ENCODE measurements around the gene GINS2. TPM values are rescaled to one million over a fixed set of nuclear protein-coding genes. Genes with fewer than 3 reads are reported as not detected.
A peak's percentile ranks its signal among the peaks of the same experiment; 100 is the strongest.

GINS2 gene
- polyA plus RNA-seq, 1 of the 3 experiments (the other 2 are of a cell fraction): 9.0 TPM

DNA sequence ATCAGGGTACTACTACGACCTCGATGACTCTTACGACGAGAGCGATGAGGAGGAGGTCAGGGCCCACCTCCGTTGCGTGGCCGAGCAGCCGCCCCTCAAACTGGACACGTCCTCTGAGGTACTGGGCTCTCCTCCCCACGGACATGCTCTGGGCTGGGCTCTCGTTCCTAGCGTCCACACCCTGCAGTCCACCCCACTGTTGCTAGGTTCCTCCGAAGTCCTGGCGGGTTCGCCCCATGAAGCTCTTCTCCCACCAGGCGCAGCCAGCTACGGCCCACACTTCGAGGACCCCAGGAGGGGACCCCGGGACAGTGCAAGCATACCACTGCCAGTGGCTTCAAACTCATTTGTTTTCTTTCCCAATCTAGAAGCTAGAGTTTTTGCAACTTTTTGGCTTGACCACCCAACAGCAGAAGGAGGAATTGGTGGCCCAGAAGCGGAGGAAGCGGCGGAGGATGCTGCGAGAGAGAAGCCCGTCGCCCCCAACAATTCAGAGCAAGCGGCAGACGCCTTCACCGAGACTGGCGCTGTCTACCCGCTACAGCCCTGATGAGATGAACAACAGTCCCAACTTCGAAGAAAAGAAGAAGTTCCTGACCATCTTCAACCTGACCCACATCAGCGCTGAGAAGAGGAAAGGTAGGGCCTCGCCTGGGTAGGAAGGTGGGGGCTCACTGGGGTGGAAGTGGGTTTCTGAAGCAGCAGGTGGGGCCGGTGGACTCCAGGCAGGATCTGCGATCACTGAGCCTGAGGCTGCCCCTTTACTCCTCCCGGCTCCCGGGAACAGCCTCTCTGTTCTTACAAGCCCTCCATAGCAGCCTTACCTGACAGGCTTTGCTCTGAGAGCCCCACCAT, 25.6 kb downstream of the GINS2 start:
- Histone ChIP-seq H3K4me2 (no peak overlapping the region), H3K9me3 (no peaks in the 10 kb centered on the region), H2AFZ (ENCODE audit: low read depth) (no peak overlapping the region), H3K9ac (no peak overlapping the region), H3K79me2 (ENCODE audit: insufficient read depth) (no peaks in the 10 kb centered on the region), H3K9me2 (no peaks in the 10 kb centered on the region), H3K4me3 (ENCODE audit: low read depth in 2 of 2, low read length in 1 of 2) (no peak overlapping the region), H3K27me3 (ENCODE audit: insufficient read depth) (no peaks in the 10 kb centered on the region), H3K4me1 (ENCODE audit: control insufficient read depth in 1 of 2, insufficient read depth in 2 of 2, low read depth in 1 of 2, low read length in 1 of 2) (peaks cover 0 to 37% of the 10 kb centered on the region in 2 experiments; a peak in 1 of 4 replicates), H3F3A (replicated peaks; ENCODE audit: insufficient read depth) (no peaks in the 10 kb centered on the region), H3K36me3 (replicated peaks in 1 of 2; ENCODE audit: control insufficient read depth in 1 of 2, insufficient read depth in 2 of 2, low read length in 1 of 2) (peaks cover 19 to 88% of the 10 kb centered on the region in 2 experiments), H4K20me1 (ENCODE audit: insufficient read depth) (peaks cover 4% of the 10 kb centered on the region; the same call in 1 of the 2 replicates), H3K27ac (ENCODE audit: low read depth in 2 of 2, low read length in 1 of 2) (peak overlapping the region in 1 of 2 experiments; percentile 48; a peak in 2 of 4 replicates)
- no peak for DNase-seq
- CTCF ChIA-PET: interaction anchor here (1.1 to 7.9 kb wide), 3 partner anchors 12 to 53 kb away, joined by 3 to 91 read pairs (median 3); no protein-coding TSS in a partner anchor
- WGBS (ENCODE audit: low lambda C conversion rate): 93% methylated on average over 34 of the region's 38 CpGs
- TF ChIP-seq RFX5 (IDR thresholded peaks at IDR 0.05; ENCODE audit: low read length): no peak
- no peak for TF ChIP-seq FOXM1 (IDR thresholded peaks at IDR 0.05; ENCODE audit: low read depth)
- TF ChIP-seq TEAD4 (IDR thresholded peaks at IDR 0.05; ENCODE audit: borderline replicate concordance, insufficient read depth): no peak
- TF ChIP-seq RAD21 (IDR thresholded peaks at IDR 0.05; ENCODE audit: low read length): no peak
- TF ChIP-seq EP300 (IDR thresholded peaks at IDR 0.05; ENCODE audit: borderline replicate concordance in 1 of 2, low read depth in 1 of 2, low read length in 1 of 2): no peak
- no peak for TF ChIP-seq MEF2A (IDR thresholded peaks at IDR 0.05; ENCODE audit: borderline replicate concordance, low read depth)
- no peak for TF ChIP-seq TAF1 (IDR thresholded peaks at IDR 0.05; ENCODE audit: borderline replicate concordance, low read depth, low read length)
- no peak for TF ChIP-seq GABPA (IDR thresholded peaks at IDR 0.05; ENCODE audit: low read depth)
- TF ChIP-seq, protein P1, sequence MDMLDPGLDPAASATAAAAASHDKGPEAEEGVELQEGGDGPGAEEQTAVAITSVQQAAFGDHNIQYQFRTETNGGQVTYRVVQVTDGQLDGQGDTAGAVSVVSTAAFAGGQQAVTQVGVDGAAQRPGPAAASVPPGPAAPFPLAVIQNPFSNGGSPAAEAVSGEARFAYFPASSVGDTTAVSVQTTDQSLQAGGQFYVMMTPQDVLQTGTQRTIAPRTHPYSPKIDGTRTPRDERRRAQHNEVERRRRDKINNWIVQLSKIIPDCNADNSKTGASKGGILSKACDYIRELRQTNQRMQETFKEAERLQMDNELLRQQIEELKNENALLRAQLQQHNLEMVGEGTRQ (IDR thresholded peaks at IDR 0.05; ENCODE audit: borderline replicate concordance, low read depth, low read length): no peak
- no peak for TF ChIP-seq FOXJ3 (CRISPR knock-in tag; IDR thresholded peaks at IDR 0.05)
- TF ChIP-seq YY1 (IDR thresholded peaks at IDR 0.05; ENCODE audit: low read depth): no peak
- TF ChIP-seq GATA2 (CRISPR knock-in tag; IDR thresholded peaks at IDR 0.05): no peak
- TF ChIP-seq, protein P2, sequence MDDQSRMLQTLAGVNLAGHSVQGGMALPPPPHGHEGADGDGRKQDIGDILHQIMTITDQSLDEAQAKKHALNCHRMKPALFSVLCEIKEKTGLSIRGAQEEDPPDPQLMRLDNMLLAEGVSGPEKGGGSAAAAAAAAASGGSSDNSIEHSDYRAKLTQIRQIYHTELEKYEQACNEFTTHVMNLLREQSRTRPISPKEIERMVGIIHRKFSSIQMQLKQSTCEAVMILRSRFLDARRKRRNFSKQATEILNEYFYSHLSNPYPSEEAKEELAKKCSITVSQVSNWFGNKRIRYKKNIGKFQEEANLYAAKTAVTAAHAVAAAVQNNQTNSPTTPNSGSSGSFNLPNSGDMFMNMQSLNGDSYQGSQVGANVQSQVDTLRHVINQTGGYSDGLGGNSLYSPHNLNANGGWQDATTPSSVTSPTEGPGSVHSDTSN (IDR thresholded peaks at IDR 0.05): no peak
- TF ChIP-seq CHD2 (IDR thresholded peaks at IDR 0.05; ENCODE audit: low read length, partially characterized antibody): no peak
- POLR2A ChIA-PET: no interaction called here

DNA sequence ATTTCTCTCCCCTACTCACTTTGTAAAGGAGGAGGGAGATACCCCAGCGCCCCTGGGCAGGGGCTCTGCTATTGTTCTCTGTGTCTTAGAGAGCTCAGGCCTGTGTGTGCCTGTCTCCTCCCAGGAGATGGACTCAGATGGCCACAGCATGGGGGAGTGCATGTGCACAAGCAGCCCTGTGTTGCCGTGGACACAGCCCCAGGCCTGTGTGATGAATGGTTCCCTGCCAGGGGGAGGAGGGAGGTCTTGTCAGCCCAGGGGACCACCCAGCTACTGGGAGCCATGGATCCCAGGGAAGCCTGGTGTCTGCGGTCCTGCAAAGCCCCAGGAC, 26.3 kb downstream of the GINS2 start:
- Histone ChIP-seq H3K9me2 (no peaks in the 10 kb centered on the region), H3K36me3 (replicated peaks in 1 of 2; ENCODE audit: control insufficient read depth in 1 of 2, insufficient read depth in 2 of 2, low read length in 1 of 2) (peaks cover 19 to 90% of the 10 kb centered on the region in 2 experiments), H3K27me3 (ENCODE audit: insufficient read depth) (no peaks in the 10 kb centered on the region), H3F3A (replicated peaks; ENCODE audit: insufficient read depth) (no peaks in the 10 kb centered on the region), H3K4me1 (ENCODE audit: control insufficient read depth in 1 of 2, insufficient read depth in 2 of 2, low read depth in 1 of 2, low read length in 1 of 2) (peaks cover 0 to 34% of the 10 kb centered on the region in 2 experiments; a peak in 1 of 4 replicates), H4K20me1 (ENCODE audit: insufficient read depth) (peaks cover 4% of the 10 kb centered on the region; the same call in 1 of the 2 replicates), H3K9ac (no peak overlapping the region), H3K79me2 (ENCODE audit: insufficient read depth) (no peaks in the 10 kb centered on the region), H3K9me3 (no peaks in the 10 kb centered on the region), H3K4me2 (no peak overlapping the region), H2AFZ (ENCODE audit: low read depth) (no peak overlapping the region), H3K4me3 (ENCODE audit: low read depth in 2 of 2, low read length in 1 of 2) (no peak overlapping the region), H3K27ac (ENCODE audit: low read depth in 2 of 2, low read length in 1 of 2) (peak overlapping the region in 1 of 2 experiments; percentile 48; a peak in 1 of 4 replicates)
- DNase-seq: no peak
- TF ChIP-seq CHD2 (IDR thresholded peaks at IDR 0.05; ENCODE audit: low read length, partially characterized antibody): no peak
- 100% methylated on average over 2 of the region's 3 CpGs for WGBS (ENCODE audit: low lambda C conversion rate)
- POLR2A ChIA-PET: no interaction called here
- CTCF ChIA-PET: interaction anchor here (1.0 to 7.9 kb wide), 4 partner anchors 13 to 90 kb away, joined by 3 to 91 read pairs (median 3); no protein-coding TSS in a partner anchor
